GM12878 (cell line): Measurements from ENCODE around the gene PPP2R5C. TPM values are rescaled to one million over a fixed set of nuclear protein-coding genes. Genes with fewer than 3 reads are reported as not detected.

Experiments used
- ATF7 ChIP-seq: fragments of 450-650 bp; IDR thresholded peaks from 2 replicates; pipeline ENCODE4 v1.6.1; 2016; ENCODE audit warnings: low read depth, mild to moderate bottlenecking
- BRCA1 ChIP-seq: IDR thresholded peaks from 2 replicates; pipeline ENCODE4 v1.6.1; 2011; ENCODE audit warnings: low read depth, low read length, improper control_type of control experiment
- CBX3 ChIP-seq: fragments of 200-600 bp; sonication (generic); IDR thresholded peaks from 2 replicates; pipeline ENCODE4 v1.6.1; 2016; ENCODE audit warnings: low read depth, borderline replicate concordance
- CHD1 ChIP-seq: IDR thresholded peaks from 2 replicates; pipeline ENCODE4 v1.6.1; 2012; ENCODE audit warnings: low read depth, low read length, improper control_type of control experiment
- CHD2 ChIP-seq: IDR thresholded peaks from 2 replicates; pipeline ENCODE4 v1.6.1; 2011; ENCODE audit warnings: low read depth, low read length, improper control_type of control experiment, borderline replicate concordance
- ETV6 ChIP-seq, 2 experiments: fragments of 450-650 bp in 1 of 2; IDR thresholded peaks in 1 of 2; conservative IDR thresholded peaks in 1 of 2; 2 replicates each; pipeline ENCODE4 v1.6.1; 2014; ENCODE audit warnings: antibody characterized with exemption in 1 of 2, borderline replicate concordance in 1 of 2, low read depth in 1 of 2, mild to moderate bottlenecking in 1 of 2, moderate library complexity in 1 of 2
- HDAC6 ChIP-seq: fragments of 200-600 bp; sonication (generic); IDR thresholded peaks from one replicate; pipeline ENCODE4 v1.8.0; 2017; ENCODE audit warnings: antibody characterized with exemption; ENCODE audit not compliant: unreplicated experiment
- IKZF1 ChIP-seq: fragments of 450-650 bp; conservative IDR thresholded peaks from 2 replicates; pipeline ENCODE4 v1.6.1; 2017; ENCODE audit warnings: antibody characterized with exemption, mild to moderate bottlenecking
- IKZF2 ChIP-seq, 2 experiments: fragments of 450-650 bp; IDR thresholded peaks; 2 replicates each; pipeline ENCODE4 v1.6.1; 2017; ENCODE audit warnings: mild to moderate bottlenecking in 2 of 2, moderate library complexity in 2 of 2
- NFIC ChIP-seq: IDR thresholded peaks from 2 replicates; pipeline ENCODE4 v1.6.1; 2012; ENCODE audit warnings: low read depth, mild to moderate bottlenecking, inconsistent platforms, low read length, moderate library complexity
- PAX5 ChIP-seq: IDR thresholded peaks from 2 replicates; pipeline ENCODE4 v1.6.1; 2011; ENCODE audit warnings: low read depth, low read length, borderline replicate concordance
- PML ChIP-seq: IDR thresholded peaks from 2 replicates; pipeline ENCODE4 v1.6.1; 2012; ENCODE audit warnings: low read length, inconsistent platforms
- POLR2A ChIP-seq: IDR thresholded peaks from 2 replicates; pipeline ENCODE4 v1.6.1; 2011; ENCODE audit warnings: low read depth, mild to moderate bottlenecking, low read length
- POLR2AphosphoS5 ChIP-seq: IDR thresholded peaks from 2 replicates; pipeline ENCODE4 v1.6.1; 2011; ENCODE audit warnings: mild to moderate bottlenecking, low read length, inconsistent platforms
- SUPT20H ChIP-seq: IDR thresholded peaks from 2 replicates; pipeline ENCODE4 v1.6.1; 2011; ENCODE audit warnings: low read depth, mild to moderate bottlenecking, low read length, moderate library complexity, borderline replicate concordance; ENCODE audit not compliant: control insufficient read depth
- YBX1 ChIP-seq: fragments of 450-650 bp; IDR thresholded peaks from 2 replicates; pipeline ENCODE4 v1.6.1; 2016; ENCODE audit warnings: antibody characterized with exemption
- ZNF24 ChIP-seq: fragments of 450-650 bp; IDR thresholded peaks from 2 replicates; pipeline ENCODE4 v1.6.1; 2017; ENCODE audit warnings: antibody characterized with exemption, mild to moderate bottlenecking
- ZSCAN29 ChIP-seq: fragments of 450-650 bp; IDR thresholded peaks from 2 replicates; pipeline ENCODE4 v1.6.1; 2017; ENCODE audit warnings: mild to moderate bottlenecking, moderate library complexity
- ZZZ3 ChIP-seq: IDR thresholded peaks from 2 replicates; pipeline ENCODE4 v1.6.1; 2011; ENCODE audit warnings: low read depth; ENCODE audit not compliant: control insufficient read depth, insufficient read length
- polyA plus RNA-seq, 11 experiments: library from polyadenylated mRNA; depleted of rRNA in 4 of 11; unstranded in 6 of 11; stranded (reverse) in 5 of 11; fragments of >200 nt; fragmentation: Nextera tagmentation in 4 of 11; fragmentation: Illumina TruSeq in 1 of 11; extraction: Ambion mirVana in 4 of 11; extraction: Trizol in 1 of 11; gene quantifications; 1 replicate in 1 of 11; 2 replicates in 10 of 11; pipeline versions ENCODE4 v1.2.1 to v1.2.3, GENCODE V29; 2011 to 2016; ENCODE audit warnings: inconsistent platforms in 2 of 11, missing spikeins in 2 of 11, low read depth in 1 of 11
- total RNA-seq, 4 experiments: library from RNA; depleted of rRNA in 3 of 4; stranded (reverse); fragments of >200 nt in 3 of 4; fragmentation: Illumina TruSeq in 1 of 4; extraction: Trizol in 1 of 4; gene quantifications; 2 replicates each; pipeline versions ENCODE4 v1.2.1 to v1.2.3, GENCODE V29; 2013 to 2021
- TF ChIP-seq, protein P1 (sequence below): fragments of 450-650 bp; IDR thresholded peaks from 2 replicates; pipeline ENCODE4 v1.6.1; 2017; ENCODE audit warnings: antibody characterized with exemption, mild to moderate bottlenecking, moderate library complexity
- TF ChIP-seq, protein P2 (sequence below): fragments of 450-650 bp; IDR thresholded peaks from 2 replicates; pipeline ENCODE4 v1.6.1; 2017; ENCODE audit warnings: mild to moderate bottlenecking
- TF ChIP-seq, protein P3 (sequence below): IDR thresholded peaks from 2 replicates; pipeline ENCODE4 v1.6.1; 2011; ENCODE audit warnings: low read depth, low read length, improper control_type of control experiment, borderline replicate concordance
- TF ChIP-seq, protein P4 (sequence below): IDR thresholded peaks from 2 replicates; pipeline ENCODE4 v1.6.1; 2011; ENCODE audit warnings: mild to moderate bottlenecking, low read depth, low read length, moderate library complexity; ENCODE audit not compliant: insufficient replicate concordance

The PPP2R5C gene
- total and polyA plus RNA-seq, 10 of the 15 experiments (the other 5 are each of a cell fraction or from before 2014, with no cell fraction given): 106 to 199 (median 144) TPM

DNA sequence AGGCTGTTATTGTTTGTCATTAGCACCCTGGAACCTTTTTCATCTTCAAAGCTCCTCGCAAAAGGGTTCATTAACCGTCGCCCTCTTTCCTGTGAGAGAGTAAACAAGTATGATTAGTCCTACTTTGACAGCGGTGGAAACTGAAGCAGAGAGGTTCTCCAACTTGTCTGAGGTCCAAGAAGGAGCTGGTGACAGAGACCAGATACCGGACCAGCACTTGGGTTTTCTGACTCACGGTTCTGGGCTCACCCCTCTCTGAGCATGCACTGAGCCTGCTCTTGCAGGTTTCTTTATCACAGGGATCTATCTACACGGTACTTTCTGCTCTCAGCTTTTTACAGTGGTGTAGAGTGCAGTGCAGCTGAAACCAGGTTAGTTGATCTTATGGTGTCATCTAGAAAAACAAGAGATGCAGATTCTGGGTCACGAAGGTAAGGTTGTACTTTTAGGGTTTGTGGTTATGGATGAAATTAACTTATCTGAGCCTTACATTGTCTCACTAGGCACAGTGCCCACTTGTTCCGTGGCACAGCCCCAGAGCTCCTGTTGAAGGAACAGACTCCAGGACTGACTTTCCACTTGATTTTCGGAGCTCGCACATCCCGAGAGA, 62.1 kb downstream of the PPP2R5C start (continued):
- peak; percentile 7; the same call in 1 of the 2 replicates for TF ChIP-seq ZNF24
- TF ChIP-seq, protein P1, sequence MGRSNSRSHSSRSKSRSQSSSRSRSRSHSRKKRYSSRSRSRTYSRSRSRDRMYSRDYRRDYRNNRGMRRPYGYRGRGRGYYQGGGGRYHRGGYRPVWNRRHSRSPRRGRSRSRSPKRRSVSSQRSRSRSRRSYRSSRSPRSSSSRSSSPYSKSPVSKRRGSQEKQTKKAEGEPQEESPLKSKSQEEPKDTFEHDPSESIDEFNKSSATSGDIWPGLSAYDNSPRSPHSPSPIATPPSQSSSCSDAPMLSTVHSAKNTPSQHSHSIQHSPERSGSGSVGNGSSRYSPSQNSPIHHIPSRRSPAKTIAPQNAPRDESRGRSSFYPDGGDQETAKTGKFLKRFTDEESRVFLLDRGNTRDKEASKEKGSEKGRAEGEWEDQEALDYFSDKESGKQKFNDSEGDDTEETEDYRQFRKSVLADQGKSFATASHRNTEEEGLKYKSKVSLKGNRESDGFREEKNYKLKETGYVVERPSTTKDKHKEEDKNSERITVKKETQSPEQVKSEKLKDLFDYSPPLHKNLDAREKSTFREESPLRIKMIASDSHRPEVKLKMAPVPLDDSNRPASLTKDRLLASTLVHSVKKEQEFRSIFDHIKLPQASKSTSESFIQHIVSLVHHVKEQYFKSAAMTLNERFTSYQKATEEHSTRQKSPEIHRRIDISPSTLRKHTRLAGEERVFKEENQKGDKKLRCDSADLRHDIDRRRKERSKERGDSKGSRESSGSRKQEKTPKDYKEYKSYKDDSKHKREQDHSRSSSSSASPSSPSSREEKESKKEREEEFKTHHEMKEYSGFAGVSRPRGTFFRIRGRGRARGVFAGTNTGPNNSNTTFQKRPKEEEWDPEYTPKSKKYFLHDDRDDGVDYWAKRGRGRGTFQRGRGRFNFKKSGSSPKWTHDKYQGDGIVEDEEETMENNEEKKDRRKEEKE: no peak
- 0 out of 2 replicates have a peak, but pooled peaks have one; percentile 43 for TF ChIP-seq PAX5
- TF ChIP-seq NFIC: peak; percentile 30; the same call in 1 of the 2 replicates
- TF ChIP-seq IKZF1: 0 out of 2 replicates have a peak, but pooled peaks have one; percentile 19
- TF ChIP-seq ZSCAN29: 0 out of 2 replicates have a peak, but pooled peaks have one; percentile 47
- TF ChIP-seq ATF7: peak; percentile 52; the same call in 1 of the 2 replicates
- no peak for TF ChIP-seq PML
- TF ChIP-seq ZZZ3: no peak
- TF ChIP-seq, protein P2, sequence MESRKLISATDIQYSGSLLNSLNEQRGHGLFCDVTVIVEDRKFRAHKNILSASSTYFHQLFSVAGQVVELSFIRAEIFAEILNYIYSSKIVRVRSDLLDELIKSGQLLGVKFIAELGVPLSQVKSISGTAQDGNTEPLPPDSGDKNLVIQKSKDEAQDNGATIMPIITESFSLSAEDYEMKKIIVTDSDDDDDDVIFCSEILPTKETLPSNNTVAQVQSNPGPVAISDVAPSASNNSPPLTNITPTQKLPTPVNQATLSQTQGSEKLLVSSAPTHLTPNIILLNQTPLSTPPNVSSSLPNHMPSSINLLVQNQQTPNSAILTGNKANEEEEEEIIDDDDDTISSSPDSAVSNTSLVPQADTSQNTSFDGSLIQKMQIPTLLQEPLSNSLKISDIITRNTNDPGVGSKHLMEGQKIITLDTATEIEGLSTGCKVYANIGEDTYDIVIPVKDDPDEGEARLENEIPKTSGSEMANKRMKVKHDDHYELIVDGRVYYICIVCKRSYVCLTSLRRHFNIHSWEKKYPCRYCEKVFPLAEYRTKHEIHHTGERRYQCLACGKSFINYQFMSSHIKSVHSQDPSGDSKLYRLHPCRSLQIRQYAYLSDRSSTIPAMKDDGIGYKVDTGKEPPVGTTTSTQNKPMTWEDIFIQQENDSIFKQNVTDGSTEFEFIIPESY: no peak
- TF ChIP-seq BRCA1: no peak
- no peak for TF ChIP-seq CHD2
- TF ChIP-seq, protein P3, sequence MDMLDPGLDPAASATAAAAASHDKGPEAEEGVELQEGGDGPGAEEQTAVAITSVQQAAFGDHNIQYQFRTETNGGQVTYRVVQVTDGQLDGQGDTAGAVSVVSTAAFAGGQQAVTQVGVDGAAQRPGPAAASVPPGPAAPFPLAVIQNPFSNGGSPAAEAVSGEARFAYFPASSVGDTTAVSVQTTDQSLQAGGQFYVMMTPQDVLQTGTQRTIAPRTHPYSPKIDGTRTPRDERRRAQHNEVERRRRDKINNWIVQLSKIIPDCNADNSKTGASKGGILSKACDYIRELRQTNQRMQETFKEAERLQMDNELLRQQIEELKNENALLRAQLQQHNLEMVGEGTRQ: no peak
- TF ChIP-seq POLR2A: no peak; the same call in 1 of the 2 replicates
- TF ChIP-seq, protein P4, sequence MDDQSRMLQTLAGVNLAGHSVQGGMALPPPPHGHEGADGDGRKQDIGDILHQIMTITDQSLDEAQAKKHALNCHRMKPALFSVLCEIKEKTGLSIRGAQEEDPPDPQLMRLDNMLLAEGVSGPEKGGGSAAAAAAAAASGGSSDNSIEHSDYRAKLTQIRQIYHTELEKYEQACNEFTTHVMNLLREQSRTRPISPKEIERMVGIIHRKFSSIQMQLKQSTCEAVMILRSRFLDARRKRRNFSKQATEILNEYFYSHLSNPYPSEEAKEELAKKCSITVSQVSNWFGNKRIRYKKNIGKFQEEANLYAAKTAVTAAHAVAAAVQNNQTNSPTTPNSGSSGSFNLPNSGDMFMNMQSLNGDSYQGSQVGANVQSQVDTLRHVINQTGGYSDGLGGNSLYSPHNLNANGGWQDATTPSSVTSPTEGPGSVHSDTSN: no peak
- no peak for TF ChIP-seq HDAC6
- TF ChIP-seq CBX3: no peak
- peak; percentile 11 to 65; a peak in 3 of 4 replicates for TF ChIP-seq IKZF2 (IDR thresholded peaks at IDR 0.05)
- peak in 1 of 2 experiments; percentile 17; a peak in 1 of 4 replicates for TF ChIP-seq ETV6 (conservative IDR thresholded peaks at IDR 0.05 in 1 of 2, IDR thresholded peaks at IDR 0.05 in 1 of 2; ENCODE audit: borderline replicate concordance in 1 of 2, low read depth in 1 of 2)
- TF ChIP-seq POLR2AphosphoS5: peak; percentile 68
- TF ChIP-seq YBX1: no peak
- no peak for TF ChIP-seq CHD1
- TF ChIP-seq SUPT20H: no peak
